RWPE2 (cell line): ENCODE results near the gene CTDP1.

Experiments
- ATAC-seq: fragments of 200-7000 bp; cut with Tn5 transposase; 3 replicates; pipeline ENCODE4 v1.9.1; 2021; ENCODE audit warnings: low read depth
- DNase-seq: peaks from one replicate; pipeline ENCODE4 v3.0.0-alpha.2; 2020; ENCODE audit warnings: low spot score
- H3K27ac ChIP-seq: fragments of 450-650 bp; 2 replicates; pipeline ENCODE4 v1.5.1; 2017; ENCODE audit warnings: mild to moderate bottlenecking; ENCODE audit not compliant: poor library complexity, severe bottlenecking
- H3K27me3 ChIP-seq: fragments of 250-450 bp; sonication (Bioruptor Pico); 2 replicates; pipeline ENCODE4 v1.5.1; 2021; ENCODE audit warnings: mild to moderate bottlenecking, moderate library complexity; ENCODE audit not compliant: insufficient read depth, poor library complexity, severe bottlenecking
- H3K36me3 ChIP-seq: fragments of 250-450 bp; sonication (Bioruptor Pico); 2 replicates; pipeline ENCODE4 v1.5.1; 2020; ENCODE audit warnings: low read depth, mild to moderate bottlenecking, moderate library complexity
- H3K4me1 ChIP-seq: fragments of 250-450 bp; sonication (Bioruptor Pico); 2 replicates; pipeline ENCODE4 v1.5.1; 2021; ENCODE audit warnings: mild to moderate bottlenecking, moderate library complexity; ENCODE audit not compliant: insufficient read depth, poor library complexity, severe bottlenecking
- H3K4me3 ChIP-seq: fragments of 250-450 bp; sonication (Bioruptor Pico); 2 replicates; pipeline ENCODE4 v1.5.1; 2021; ENCODE audit warnings: mild to moderate bottlenecking, moderate library complexity; ENCODE audit not compliant: severe bottlenecking
- H3K9me3 ChIP-seq: fragments of 250-450 bp; sonication (Bioruptor Pico); 2 replicates; pipeline ENCODE4 v1.5.1; 2021; ENCODE audit warnings: mild to moderate bottlenecking, moderate library complexity; ENCODE audit not compliant: severe bottlenecking
- TF ChIP-seq, protein P1 (sequence below): fragments of 450-650 bp; IDR thresholded peaks from one replicate; pipeline ENCODE4 v1.5.1; 2017; ENCODE audit warnings: mild to moderate bottlenecking, moderate library complexity; ENCODE audit not compliant: poor library complexity, severe bottlenecking

Gene CTDP1

DNA sequence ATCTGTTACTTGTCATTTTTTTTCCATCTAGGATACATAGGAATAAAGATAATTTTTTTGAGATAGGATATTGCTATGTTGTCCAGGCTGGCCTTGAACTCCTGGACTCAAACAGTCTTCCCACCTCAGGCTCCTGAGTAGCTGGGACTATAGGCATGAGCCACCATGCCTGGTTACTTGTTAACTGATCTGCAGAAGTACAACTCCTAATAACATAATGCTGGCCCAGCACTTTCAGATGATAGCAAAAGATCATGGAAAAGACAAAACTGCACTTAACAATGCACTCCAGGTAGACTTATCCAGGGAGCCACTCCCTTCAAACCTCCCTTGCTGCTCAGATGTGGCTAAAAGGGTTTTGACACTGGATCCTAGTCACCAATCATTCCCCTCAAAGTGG, 11.4 kb upstream of the CTDP1 start:
- Histone ChIP-seq H3K9me3 (no peaks in the 10 kb centered on the region), H3K4me3 (no peak overlapping the region), H3K27me3 (no peaks in the 10 kb centered on the region), H3K36me3 (no peaks in the 10 kb centered on the region), H3K27ac (no peak overlapping the region), H3K4me1 (peaks cover 6% of the 10 kb centered on the region)
- DNase-seq (no peak), ATAC-seq (no peak)
- TF ChIP-seq, protein P1, sequence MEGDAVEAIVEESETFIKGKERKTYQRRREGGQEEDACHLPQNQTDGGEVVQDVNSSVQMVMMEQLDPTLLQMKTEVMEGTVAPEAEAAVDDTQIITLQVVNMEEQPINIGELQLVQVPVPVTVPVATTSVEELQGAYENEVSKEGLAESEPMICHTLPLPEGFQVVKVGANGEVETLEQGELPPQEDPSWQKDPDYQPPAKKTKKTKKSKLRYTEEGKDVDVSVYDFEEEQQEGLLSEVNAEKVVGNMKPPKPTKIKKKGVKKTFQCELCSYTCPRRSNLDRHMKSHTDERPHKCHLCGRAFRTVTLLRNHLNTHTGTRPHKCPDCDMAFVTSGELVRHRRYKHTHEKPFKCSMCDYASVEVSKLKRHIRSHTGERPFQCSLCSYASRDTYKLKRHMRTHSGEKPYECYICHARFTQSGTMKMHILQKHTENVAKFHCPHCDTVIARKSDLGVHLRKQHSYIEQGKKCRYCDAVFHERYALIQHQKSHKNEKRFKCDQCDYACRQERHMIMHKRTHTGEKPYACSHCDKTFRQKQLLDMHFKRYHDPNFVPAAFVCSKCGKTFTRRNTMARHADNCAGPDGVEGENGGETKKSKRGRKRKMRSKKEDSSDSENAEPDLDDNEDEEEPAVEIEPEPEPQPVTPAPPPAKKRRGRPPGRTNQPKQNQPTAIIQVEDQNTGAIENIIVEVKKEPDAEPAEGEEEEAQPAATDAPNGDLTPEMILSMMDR: no peak

DNA sequence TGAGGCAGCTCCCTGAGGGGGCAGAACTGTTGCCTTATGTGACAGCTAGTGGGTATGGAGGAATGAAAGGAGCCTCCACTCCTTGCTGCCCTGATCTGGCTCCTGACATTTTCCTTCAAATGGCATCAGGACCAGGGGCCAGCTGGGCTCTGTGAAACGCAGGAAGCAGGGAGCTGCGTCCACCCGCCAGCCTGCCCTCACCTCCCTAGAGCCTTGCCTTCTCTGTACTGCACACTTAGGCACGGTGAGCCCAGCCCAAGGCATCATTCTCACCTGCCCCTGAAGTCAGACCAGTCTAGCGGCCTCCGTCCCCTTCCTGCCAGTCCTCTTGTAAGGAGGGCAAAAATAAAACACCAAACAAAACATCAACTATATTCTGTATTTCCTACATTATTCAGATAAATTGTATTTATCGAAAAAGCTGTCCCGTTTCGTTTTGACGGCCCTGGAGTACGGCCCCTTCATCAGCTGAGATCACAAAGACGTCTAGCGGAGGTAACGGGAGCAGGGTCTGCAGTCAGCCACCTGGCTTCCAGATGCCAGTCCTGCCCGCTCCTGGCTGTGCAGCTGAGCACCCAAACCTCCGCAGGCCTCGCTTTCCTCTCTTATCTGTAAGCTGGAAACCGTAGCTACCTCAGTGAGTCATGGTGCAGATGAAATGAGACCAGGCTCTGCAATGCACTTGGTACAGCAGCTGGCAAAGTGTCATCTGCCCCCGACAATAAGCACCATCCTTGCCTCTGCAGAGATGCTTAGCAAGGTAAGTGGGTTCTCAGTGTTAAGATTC, 6.9 kb upstream of the CTDP1 start:
- Histone ChIP-seq H3K4me1 (no peaks in the 10 kb centered on the region), H3K9me3 (no peaks in the 10 kb centered on the region), H3K27me3 (no peaks in the 10 kb centered on the region), H3K36me3 (peaks cover 14% of the 10 kb centered on the region), H3K27ac (no peak overlapping the region), H3K4me3 (no peak overlapping the region)
- TF ChIP-seq, protein P1: no peak
- ATAC-seq: no peak
- no peak for DNase-seq

DNA sequence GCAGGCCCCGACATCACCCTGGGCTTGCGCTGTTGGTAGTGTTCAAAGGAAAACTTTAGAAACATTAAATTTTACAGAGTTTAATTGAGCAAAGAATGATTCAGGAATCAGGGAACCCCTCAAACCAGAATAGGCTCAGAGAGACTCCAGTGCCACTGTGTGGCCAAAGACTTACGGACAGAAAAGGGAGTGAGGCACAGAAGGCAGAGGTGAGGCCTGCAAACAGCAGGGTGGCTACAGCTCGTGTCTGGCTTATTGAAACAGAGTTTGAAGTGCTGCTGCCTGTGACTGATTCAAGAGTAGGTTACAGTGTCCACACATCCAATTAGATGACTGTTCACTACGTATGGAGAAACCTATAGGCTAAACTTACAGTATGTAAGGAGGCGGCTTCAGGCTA, 2.4 kb upstream of the CTDP1 start:
- no peaks in the 10 kb centered on the region for H3K27me3 ChIP-seq
- no peak overlapping the region for H3K4me3 ChIP-seq
- no peak for DNase-seq
- peaks cover 14% of the 10 kb centered on the region for H3K36me3 ChIP-seq
- TF ChIP-seq, protein P1: no peak
- no peaks in the 10 kb centered on the region for H3K4me1 ChIP-seq
- no peak overlapping the region for H3K27ac ChIP-seq
- no peaks in the 10 kb centered on the region for H3K9me3 ChIP-seq
- ATAC-seq: no peak

DNA sequence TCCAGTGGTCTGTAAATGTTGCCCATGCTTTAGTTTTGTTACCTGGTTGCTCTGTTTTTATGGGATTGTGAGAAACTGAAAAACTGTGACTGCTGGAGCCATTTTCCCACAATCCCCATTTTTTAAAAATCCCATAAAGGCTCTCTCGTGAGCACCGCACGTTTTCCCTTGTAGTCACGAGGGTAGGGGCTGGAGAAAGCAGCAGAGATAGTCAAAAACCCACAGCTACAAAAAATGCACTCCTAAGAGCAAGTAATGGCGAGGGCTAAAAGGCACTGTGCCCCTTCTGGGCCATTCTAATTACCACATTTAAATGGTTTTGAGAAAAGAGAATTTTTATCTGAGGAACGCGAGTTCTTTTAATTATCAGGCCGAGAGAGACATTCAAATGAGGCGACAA, 1.8 kb upstream of the CTDP1 start:
- no peaks in the 10 kb centered on the region for H3K9me3 ChIP-seq
- DNase-seq: no peak
- peak overlapping the region; percentile 73 for H3K27ac ChIP-seq
- ATAC-seq: no peak
- TF ChIP-seq, protein P1: no peak
- no peaks in the 10 kb centered on the region for H3K4me1 ChIP-seq
- H3K36me3 ChIP-seq: peaks cover 14% of the 10 kb centered on the region
- H3K27me3 ChIP-seq: no peaks in the 10 kb centered on the region
- peak overlapping the region; percentile 84 for H3K4me3 ChIP-seq
